WERI-Rb-1 (cell line): ENCODE data around the gene CHST9.

ENCODE experiments used
- DNase-seq: peaks from one replicate; pipeline ENCODE4 v3.0.0-alpha.2; 2020
- H3K27ac ChIP-seq: fragments of 250-450 bp; sonication (Bioruptor Pico); 2 replicates; pipeline ENCODE4 v1.5.1; 2020; ENCODE audit warnings: mild to moderate bottlenecking, moderate library complexity
- H3K27me3 ChIP-seq: fragments of 250-450 bp; sonication (Bioruptor Pico); 2 replicates; pipeline ENCODE4 v1.5.1; 2021; ENCODE audit warnings: mild to moderate bottlenecking, low read depth, moderate library complexity; ENCODE audit not compliant: insufficient read depth, severe bottlenecking
- H3K36me3 ChIP-seq: fragments of 250-450 bp; sonication (Bioruptor Pico); 2 replicates; pipeline ENCODE4 v1.5.1; 2020; ENCODE audit warnings: mild to moderate bottlenecking, moderate library complexity
- H3K4me3 ChIP-seq: 2 replicates; pipeline ENCODE4 v1.5.1; 2011; ENCODE audit warnings: low read depth, mild to moderate bottlenecking, control low read depth, low read length
- H3K9me3 ChIP-seq: fragments of 250-450 bp; sonication (Bioruptor Pico); 2 replicates; pipeline ENCODE4 v1.5.1; 2021; ENCODE audit warnings: mild to moderate bottlenecking, moderate library complexity; ENCODE audit not compliant: severe bottlenecking
- TF ChIP-seq, protein P1 (sequence below): IDR thresholded peaks from 2 replicates; pipeline ENCODE4 v1.5.1; 2011; ENCODE audit warnings: low read depth, mild to moderate bottlenecking, control low read depth, inconsistent platforms, low read length

Gene CHST9

DNA sequence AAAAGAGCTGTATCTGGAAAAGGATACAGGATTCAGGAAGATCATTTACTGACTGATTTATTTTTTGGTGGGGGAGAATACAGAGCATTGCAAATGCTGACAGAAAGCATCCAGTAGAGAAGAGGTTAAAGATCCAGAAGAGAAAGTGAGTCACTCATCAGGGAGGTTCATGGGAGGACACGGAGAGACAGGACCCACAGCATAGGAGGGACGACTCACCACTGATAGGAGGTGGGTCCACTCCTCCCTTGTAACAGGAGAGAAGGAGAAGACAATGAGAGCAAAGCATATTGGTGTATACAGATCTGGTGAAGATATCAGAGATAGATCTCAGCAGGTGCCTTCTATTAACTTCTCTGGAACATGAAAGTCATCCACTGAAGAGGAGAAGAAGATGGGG lies 177.2 kb downstream of the CHST9 start:
- no peaks in the 10 kb centered on the region for H3K27me3 ChIP-seq

DNA sequence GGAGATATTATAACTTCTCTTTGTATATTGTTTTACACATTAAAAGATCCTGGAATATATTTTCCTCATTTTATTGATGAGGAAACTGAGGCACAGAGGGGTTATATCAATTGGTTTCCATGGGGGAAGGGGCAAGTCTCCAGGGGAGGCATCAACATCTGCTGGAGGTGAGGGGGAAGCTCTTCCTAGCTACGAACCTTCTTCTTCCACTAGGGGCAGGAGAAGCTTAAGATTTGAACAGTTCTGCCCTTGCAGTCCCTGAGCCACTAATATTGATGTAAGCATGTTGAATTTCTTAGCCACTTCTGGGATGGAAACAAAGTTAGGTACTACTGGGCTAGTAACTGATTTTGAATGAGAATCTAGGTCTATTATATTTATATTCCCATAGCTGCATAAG lies 179.5 kb downstream of the CHST9 start:
- H3K36me3 ChIP-seq, result no peaks in the 10 kb centered on the region
- TF ChIP-seq, protein P1, sequence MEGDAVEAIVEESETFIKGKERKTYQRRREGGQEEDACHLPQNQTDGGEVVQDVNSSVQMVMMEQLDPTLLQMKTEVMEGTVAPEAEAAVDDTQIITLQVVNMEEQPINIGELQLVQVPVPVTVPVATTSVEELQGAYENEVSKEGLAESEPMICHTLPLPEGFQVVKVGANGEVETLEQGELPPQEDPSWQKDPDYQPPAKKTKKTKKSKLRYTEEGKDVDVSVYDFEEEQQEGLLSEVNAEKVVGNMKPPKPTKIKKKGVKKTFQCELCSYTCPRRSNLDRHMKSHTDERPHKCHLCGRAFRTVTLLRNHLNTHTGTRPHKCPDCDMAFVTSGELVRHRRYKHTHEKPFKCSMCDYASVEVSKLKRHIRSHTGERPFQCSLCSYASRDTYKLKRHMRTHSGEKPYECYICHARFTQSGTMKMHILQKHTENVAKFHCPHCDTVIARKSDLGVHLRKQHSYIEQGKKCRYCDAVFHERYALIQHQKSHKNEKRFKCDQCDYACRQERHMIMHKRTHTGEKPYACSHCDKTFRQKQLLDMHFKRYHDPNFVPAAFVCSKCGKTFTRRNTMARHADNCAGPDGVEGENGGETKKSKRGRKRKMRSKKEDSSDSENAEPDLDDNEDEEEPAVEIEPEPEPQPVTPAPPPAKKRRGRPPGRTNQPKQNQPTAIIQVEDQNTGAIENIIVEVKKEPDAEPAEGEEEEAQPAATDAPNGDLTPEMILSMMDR, result peak; percentile 67
- DNase-seq, result peak; percentile 10
- H3K9me3 ChIP-seq, result no peaks in the 10 kb centered on the region
- no peaks in the 10 kb centered on the region for H3K27me3 ChIP-seq
- H3K27ac ChIP-seq, result no peak overlapping the region
- no peak overlapping the region for H3K4me3 ChIP-seq

More for the DNA sequence above, 177.2 kb downstream of the CHST9 start:
- Histone ChIP-seq H3K9me3 (no peaks in the 10 kb centered on the region), H3K4me3 (no peak overlapping the region), H3K27ac (no peak overlapping the region), H3K36me3 (no peaks in the 10 kb centered on the region)
- TF ChIP-seq, protein P1, result no peak
- no peak for DNase-seq

DNA sequence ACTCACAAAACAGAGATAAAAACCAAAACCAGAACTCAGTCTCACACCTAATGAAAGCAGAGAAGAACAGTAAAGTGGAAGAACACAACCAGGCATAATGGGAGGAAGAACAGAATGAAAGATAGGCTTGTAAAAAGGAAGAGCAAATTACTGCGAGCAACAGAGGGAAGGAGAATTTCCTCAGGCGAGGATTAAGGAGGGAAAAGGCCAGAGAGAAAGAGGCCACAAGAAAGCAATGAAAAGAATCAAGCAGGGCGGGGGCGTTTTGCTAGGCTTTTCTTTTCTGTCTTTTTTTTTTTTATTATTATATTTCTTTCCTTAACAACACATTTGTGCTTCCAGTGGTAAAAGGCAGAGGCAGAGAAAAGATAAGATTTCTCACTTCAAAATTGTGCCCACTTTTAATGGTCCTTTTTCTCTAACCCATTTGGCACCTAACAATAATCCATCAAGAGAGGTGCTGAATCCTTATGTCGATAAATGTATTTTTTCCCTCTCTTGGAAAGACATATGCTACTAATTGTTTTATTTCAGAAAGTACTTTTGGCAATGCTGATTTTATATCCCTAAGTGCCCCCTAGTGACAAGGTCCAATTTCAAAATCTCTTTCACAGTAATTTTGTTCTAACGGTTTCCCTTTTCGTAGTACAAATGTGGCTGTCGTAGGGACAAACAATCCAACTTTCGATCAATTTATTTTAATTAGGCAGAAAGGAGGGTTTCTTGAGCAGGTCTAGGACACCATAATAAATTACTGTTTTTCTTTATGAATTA lies 180.9 kb downstream of the CHST9 start:
- H3K36me3 ChIP-seq, result no peaks in the 10 kb centered on the region
- no peaks in the 10 kb centered on the region for H3K27me3 ChIP-seq
- DNase-seq, result no peak
- TF ChIP-seq, protein P1, result peak; percentile 6; the same call in 1 of the 2 replicates
- no peak overlapping the region for H3K27ac ChIP-seq
- no peak overlapping the region for H3K4me3 ChIP-seq
- H3K9me3 ChIP-seq, result no peaks in the 10 kb centered on the region

DNA sequence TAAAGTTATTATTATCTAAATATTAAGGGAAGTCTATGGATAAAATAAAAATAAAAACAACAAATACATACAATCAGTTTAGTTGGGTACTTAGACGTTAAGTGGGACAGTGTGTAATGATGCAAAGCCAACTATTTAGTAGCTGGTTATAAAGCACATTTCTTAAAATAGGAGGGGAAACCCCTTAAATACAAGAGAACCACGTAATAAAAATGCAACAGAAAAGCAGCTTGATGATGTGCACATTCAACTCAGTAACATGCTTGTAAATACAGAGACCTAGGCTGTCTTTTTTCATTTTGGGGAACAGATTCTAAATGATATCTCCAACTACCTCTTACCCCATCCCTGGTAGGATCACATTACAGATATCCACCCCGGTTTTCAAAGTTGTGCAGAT lies 185.3 kb downstream of the CHST9 start:
- Histone ChIP-seq H3K4me3 (no peak overlapping the region), H3K27me3 (no peaks in the 10 kb centered on the region), H3K36me3 (no peaks in the 10 kb centered on the region), H3K9me3 (no peaks in the 10 kb centered on the region), H3K27ac (no peak overlapping the region)
- TF ChIP-seq, protein P1, result no peak
- no peak for DNase-seq

DNA sequence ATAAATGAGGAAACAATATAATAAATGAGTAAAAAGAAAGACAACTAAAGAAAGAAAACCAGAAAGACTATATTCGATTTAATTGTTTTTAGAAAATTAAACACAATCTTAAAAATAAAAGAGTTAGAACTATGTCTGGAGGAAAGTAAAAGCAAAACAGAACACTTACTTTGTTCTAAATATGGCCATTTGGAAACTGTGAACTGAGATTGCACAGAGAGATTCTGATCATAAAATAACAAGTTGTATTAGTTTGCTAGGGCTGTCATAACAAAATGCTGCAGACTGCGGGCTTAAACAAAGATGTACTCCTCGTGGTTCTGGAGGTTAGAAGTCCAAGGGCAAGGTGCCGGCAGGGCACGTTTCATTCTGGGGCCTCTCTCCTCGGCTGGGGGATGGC lies 191.5 kb downstream of the CHST9 start:
- no peak overlapping the region for H3K4me3 ChIP-seq
- no peak for DNase-seq
- no peaks in the 10 kb centered on the region for H3K36me3 ChIP-seq
- peaks cover 6% of the 10 kb centered on the region for H3K9me3 ChIP-seq
- TF ChIP-seq, protein P1, result no peak
- no peaks in the 10 kb centered on the region for H3K27me3 ChIP-seq
- H3K27ac ChIP-seq, result no peak overlapping the region

DNA sequence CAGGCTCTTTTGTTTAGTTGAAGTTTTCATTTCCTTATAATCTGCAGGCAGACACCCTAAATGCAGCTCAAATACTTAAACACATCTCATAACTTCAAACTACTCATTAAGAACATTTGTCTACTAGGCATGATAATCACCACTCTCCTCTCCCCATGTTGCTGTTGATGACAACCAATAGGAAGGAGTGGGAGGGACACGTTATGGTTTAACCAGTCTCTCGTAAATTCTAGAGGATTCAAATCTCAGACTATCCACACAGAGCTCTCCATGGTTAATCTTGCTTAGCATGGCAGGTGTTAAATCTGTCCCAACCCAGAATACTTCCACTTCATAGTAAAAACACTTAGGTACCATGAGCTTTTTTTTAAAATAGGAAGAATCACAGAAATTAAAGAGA lies 192.2 kb downstream of the CHST9 start:
- peaks cover 6% of the 10 kb centered on the region for H3K9me3 ChIP-seq
- H3K4me3 ChIP-seq, result no peak overlapping the region
- TF ChIP-seq, protein P1, result no peak
- H3K27me3 ChIP-seq, result no peaks in the 10 kb centered on the region
- no peaks in the 10 kb centered on the region for H3K36me3 ChIP-seq
- DNase-seq, result no peak
- no peak overlapping the region for H3K27ac ChIP-seq
